NCI-H2081 (cell line): Measurements from ENCODE around the gene HSFX4.
"Not testable (repeated sequence)": the region's sequence is repeated elsewhere in the genome, so short reads cannot be mapped to it uniquely, and the experiment has no call there.

Experiments
- DNase-seq, 2 experiments: peaks; one replicate each; lab custom pipeline; 2025; lab: John Stamatoyannopoulos, UW

HSFX4 gene, protein sequence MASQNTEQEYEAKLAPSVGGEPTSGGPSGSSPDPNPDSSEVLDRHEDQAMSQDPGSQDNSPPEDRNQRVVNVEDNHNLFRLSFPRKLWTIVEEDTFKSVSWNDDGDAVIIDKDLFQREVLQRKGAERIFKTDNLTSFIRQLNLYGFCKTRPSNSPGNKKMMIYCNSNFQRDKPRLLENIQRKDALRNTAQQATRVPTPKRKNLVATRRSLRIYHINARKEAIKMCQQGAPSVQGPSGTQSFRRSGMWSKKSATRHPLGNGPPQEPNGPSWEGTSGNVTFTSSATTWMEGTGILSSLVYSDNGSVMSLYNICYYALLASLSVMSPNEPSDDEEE

DNA sequence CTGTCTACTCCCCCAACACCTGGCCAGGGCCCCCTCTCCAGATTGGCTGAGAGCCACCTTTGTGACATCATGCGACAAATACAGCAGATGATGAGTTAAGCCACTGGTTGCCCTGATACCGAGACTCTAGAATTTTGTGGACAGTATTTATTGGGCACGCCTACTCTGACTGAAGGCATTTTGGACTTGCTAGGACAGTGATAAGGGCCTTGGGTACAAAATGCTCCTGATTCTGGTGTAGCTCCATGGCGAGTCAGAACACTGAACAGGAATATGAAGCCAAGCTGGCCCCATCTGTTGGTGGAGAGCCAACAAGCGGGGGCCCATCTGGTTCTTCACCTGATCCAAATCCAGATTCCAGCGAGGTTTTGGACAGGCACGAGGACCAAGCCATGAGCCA lies at the start of gene HSFX4:
TSS of gene HSFX4 (plus strand) at position 174 of the 400 bp plus-strand sequence. CDS start at position 246, 72 bp downstream.
- not testable (repeated sequence) for DNase-seq

DNA sequence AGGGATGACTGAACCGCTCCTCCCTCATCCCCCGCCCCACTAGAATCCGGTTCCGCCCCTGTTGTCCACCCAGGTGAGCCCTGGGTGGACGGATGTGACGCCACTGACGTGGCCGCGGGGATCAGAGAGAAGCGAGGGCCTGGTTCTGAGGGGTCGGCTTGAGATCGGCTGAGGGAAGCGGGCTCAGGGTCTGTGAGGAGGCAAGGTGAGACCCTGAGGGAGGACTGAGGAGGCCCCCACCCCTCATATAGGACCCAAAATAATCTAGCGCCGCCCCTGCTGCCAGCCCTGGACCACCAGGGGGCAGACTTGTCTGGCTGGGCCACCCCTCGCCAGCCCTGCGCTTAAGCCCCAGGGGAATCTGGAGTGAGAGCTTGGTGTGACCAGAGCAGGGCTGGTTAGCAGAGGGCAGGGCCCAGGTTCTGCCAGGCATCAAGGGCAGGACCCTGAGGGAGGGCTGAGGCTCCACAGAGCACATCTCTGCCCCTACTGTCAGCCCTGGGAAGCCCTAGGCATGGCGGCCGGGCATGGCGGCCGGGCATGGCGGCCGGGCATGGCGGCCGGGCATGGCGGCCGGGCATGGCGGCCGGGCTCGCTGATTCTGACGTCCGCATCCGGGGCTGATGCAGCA lies 48.2 kb upstream of the HSFX4 start, which contains the start of gene MAGEA8:
TSS of gene MAGEA8 (plus strand) at position 103 of the 631 bp plus-strand sequence. CDS start 3,090 bp downstream, outside the sequence.
- no peak for DNase-seq

DNA sequence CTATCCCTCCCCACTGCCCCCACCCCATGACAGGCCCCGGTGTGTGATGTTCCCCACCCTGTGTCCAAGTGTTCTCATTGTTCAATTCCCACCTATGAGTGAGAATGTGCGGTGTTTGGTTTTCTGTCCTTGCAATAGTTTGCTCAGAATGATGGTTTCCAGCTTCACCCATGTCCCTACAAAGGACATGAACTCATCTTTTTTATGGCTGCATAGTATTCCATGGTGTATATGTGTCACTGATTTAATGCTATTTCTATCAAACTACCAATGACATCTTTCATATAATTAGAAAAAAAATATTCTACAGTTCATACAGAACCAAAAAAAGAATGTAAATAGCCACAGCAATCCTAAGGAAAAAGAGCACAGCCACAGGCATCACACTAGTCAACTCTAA lies 38.5 kb upstream of the HSFX4 start:
- DNase-seq, result not testable (repeated sequence)

DNA sequence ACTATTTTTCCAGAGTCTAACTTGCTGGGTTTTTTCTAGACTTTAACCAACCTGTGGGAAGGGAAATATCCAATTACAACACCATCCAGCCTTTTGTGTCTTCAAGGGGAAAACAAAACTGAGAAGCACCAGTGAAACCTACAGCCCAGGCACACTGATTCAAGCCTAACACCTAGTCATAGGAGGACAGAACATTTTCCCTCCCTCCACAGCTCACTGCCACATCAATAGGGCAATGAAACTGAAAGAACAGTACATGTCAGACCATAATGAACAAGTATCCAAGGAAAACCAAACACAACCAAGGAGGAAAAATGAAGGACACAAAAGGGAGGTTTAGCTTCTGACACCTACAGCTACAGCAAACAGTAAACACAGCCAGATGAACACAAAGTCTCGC lies 30.8 kb upstream of the HSFX4 start:
- DNase-seq, result no peak

DNA sequence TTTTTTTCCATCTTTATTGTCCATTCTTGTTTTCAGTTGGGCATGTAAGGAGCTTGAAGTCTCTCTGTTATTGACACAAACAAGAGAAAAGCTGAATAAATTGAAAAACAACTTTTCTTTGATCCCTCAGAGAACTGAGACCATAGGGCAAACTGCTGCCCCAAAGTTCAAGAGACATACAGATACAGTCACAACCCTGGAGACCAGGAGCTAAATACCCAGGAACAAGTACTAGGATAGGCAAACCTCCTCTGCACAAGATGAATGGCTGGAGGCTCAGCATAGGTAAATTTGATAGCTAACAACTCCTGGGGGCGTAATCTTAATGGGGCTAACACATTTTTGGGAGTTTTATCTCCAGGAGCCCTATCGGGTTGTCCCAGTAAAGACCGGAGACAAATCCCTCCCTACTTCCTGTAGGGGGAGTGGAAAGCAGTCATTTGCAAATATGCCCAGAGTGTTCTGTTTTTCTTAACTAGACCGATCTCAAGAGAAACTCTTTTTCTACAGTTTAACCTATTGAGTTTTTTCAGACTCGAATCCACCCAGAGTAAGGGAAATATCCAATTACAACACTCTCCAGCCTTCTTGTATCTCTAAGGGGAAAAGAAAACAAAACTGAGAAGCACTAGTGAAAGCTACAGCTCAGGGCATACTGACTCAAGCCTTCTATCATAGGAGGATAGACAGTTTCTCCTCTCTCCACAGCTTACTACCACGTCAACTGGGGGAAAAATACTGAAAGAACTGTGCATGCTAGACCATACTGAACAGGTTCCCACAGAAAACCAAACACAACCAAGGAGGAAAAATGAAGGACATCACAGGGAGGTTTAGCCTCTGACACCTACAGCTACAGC lies 25.3 kb upstream of the HSFX4 start:
- no peak for DNase-seq

DNA sequence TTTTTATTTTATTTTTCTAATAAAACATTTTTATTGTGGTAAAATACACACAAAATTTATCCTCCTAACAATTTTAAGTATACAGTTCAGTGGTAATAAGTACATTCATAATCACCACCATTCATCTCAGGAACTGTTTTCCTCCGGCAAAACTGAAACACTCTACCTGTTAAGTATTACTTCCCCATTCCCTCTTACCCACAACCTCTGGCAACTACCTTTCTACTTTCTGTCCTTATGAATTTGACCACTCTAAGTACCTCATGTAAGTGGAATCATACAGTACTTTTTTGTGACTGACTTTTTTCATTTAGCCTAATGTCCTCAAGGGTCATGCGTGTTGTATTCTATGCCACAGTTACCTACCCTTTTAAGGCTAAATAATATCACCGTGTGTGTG lies 21.1 kb upstream of the HSFX4 start:
- no peak for DNase-seq

DNA sequence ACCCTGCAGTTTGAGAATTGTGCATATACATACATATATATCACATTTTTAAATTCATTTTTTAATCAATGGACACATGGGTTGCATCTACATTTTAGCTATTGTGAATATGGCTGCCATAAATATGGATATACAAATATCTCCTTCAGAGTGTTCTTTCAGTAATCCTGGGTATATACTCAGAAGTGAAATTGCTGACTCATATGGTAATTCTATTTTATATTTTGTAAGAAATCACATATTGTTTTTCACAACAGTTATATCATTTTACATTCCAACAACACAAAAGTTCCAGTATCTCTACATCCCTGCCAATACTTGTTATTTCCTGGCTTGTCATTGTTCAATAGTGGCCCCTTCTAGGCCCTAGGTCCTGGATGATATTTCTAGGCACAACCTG lies 20.6 kb upstream of the HSFX4 start:
- no peak for DNase-seq

DNA sequence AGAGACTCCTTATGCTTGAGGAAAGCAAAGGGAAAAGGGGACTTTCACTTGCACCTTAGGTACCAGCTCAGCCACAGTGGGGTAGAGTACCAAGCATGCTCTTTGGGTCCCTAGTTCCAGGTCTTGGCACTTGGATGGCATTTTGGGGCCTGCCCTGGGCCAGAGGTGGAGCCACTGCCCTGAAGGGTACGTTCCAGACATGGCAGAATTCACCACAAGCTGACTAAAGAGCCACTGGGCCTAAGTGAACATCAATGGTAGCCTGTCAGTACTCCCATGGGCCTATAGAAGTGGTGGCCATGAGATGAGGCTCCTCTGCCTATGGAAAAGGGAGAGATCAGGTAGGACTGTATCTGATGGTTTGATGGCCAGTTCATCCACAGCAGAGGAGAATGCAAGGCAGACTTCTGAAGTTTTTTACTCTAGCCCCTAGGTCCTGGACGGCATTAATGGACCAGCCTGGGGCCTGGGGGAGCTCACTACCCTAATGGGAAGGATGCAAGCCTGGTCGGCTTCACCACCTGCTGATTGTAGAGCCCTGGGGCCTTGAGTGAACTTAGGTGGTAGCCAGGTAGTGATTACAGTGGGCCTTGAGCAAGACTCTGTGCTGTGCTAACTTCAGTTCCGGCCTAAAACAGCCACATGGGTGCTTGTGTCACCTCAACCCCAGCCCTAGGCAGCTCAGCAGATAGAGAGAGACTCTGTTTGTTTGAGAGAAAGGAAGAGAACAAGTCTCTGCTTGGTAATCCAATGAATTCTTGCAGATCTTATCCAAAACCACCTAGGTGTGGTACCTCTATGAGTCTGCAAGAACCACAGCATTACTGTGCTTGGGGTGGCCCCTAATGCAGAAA lies 19.8 kb upstream of the HSFX4 start:
- DNase-seq, result no peak

DNA sequence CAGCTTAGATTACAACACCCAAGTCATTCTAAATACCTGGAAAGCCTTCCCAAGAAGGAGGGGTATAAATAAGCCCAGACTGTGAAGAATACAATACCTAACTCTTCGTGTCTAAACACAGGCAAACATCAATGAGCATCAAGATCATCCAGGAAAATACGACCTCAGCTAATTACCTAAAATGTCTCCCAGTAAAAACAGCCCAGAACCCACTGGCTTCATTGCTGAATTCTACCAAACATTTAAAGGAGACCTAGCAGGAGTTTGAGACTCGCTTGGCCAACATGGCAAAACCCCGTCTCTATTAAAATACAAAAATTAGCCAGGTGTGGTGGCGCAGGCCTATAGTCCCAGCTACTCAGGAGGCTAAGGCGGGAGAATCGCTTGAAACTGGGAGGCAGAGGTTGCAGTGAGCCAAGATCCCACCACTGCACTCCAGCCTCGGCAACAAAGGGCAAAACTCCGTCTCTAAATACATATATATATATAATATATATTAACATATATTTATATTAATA lies 19.1 kb upstream of the HSFX4 start:
- DNase-seq, result no peak

DNA sequence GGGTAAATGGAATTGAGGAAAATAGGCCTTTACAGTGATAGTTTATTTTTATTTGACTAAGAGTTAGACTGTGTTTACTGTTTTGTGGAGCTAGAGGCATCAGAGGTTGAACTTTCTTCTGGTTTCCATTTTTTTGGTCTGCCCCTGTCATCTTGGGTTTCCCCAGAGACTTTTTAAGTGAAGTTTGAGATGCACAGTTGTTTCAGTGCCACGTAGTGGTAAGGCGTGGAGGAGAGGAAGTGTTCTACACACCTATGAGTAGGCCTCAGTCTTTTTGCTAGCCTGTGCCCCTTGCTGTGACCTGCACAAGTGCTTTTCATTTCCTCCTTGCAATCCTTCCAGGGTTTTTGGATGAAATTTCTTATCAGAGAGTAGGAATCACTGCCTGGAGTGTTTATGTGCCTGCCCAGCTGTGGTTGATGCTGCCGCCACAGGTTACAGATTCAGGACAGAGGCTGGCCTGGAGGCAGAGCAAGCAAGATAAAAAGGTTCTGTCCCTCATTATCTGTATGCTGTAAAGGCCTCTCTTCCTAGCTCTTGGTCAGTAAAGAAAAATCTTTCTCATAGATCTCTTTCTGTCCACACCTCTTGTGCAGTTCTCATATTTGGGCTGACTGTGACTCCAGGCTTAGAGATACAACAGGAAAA lies 12.5 kb upstream of the HSFX4 start:
- DNase-seq, result no peak

DNA sequence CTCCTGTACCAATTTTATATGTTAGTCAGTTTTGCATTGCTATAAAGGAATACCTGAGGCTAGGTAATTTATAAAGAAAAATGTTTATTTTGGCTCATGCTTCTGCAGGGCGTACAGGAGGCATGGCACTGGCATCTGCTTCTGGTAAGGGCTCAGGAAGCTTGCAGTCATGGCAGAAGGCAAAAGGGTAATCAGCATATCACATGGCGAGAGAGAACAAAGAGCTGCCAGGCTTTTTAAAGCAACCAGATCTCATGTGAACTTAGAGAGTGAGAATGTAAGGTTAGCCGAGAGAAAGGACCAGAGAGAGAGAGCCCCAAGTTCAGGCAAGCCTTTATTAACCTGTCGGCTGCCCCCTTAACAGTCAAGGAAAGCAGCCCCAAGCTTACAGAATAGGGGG lies 5.5 kb upstream of the HSFX4 start:
- not testable (repeated sequence) for DNase-seq

DNA sequence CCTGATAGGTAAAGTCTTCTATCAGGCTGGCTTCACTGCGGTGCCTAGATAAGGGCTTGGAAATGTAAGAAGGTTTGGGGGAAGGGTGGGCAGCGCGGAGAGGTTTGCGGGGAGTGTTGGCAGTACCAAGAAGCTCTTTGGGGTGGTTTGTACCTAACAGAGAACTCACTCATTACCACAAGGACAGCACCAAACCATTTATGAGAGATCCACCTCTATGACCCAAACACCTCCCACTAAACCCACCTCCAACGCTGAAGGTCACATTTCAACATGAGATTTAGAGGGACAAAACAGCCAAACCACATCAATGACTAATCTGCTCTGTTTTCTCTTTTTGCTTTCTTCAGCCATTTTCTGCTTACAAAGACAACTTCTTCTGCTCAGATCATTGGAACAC lies 4.9 kb upstream of the HSFX4 start:
- DNase-seq, result not testable (repeated sequence)

DNA sequence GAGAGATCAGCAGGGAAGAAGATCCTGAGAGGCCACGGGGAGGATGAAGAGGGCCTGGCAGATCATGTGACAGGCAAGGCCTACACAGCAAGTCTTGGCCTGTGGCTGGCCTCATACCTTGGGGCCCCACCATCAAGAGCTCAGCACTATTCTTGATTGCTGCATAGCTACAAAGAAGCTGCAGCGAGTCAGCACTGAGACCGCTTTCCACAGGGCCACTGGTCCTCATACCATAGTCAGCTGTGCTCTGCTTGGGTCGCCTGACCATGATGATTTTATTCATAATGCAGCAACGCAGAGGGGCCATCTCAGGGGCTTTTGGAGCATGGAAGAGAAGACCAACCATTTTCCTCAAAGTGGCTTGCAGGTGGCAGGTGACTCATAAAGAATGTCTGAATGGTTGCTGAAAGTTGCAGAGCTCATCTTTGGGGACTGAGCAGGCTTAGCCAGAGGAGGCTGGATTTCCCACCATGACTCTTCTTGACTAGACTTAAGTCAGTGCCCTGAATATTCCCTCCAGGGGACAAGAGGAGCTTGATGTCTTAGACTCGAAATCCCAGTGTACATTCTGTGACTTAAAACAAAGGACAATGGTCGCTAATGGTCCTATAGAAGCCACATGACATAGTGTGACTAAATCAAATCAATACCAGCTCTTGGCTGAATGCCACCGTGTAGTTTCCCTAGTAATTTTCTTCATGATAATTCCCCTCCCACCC lies 2.0 kb upstream of the HSFX4 start:
- DNase-seq, result not testable (repeated sequence)

DNA sequence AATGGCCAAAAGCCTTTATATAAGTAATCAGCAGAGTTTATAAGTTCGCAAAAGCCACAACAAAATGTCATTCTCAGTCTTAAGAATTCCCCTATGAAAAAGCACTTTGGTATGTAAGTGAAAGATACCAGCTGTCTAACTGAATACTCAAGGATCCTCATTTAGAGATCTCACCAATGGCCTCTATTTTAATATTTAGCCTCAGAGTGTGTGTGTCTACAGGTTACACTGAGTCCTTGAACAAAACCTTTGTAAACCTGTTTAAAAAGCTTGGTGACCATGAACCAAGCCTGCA lies 1.5 kb upstream of the HSFX4 start:
- not testable (repeated sequence) for DNase-seq

DNA sequence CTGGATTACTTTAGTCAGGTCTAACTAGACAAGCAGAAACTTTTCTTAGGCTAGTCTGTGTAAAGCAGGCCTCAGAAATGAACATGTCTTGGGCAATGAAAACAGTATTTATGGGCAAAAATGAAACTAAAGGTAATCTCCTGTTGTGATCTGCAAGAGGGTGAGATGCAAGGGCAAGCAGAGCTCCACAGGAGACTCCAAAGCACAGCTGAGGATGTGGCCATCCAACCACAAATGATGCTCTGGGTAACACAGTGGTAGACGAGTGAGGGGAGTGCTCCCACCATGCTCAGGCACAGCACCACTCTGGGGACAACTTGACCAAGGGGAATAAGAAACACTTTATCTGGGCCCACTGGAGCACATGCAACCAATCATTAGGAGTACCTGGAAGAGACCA lies 738 bp upstream of the HSFX4 start:
- not testable (repeated sequence) for DNase-seq

DNA sequence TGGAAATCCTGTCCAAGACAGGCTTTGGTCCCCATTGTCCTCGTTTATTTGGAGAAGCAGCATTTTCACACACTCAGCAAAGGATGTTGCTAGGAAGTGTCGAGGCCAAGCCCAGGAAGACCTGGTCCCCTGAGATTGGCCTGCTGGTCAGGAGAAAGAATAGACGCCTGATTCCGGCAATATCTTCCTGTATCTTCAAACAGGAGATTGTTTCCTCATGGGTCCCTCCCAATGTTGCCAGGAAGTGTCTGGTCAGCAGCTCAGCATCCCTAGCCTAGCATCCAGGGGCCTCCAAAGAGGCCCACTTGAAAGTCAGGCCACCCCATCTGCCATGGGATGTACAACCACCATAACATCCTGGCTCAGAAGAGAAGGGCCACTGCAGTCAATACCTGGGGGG lies 2.0 kb downstream of the HSFX4 start:
- not testable (repeated sequence) for DNase-seq

DNA sequence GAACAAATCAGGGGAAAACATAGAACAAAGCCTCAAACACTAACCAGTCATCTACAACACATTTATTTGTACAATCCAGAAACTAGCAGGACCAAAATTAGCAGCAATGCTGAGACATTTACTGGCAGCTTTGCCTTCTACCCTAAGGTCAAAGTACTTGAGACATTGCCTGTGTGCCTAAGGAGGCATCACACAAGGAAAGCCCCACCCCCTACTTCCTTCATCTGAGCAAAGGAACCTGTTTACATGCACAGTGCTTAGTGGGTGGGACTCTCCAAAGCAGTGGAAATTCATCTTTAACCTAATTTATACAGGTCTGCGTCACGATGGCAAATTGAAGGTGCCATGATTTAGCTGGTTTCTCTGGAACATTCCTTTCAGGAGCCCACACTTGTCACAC lies 2.8 kb downstream of the HSFX4 start:
- not testable (repeated sequence) for DNase-seq

DNA sequence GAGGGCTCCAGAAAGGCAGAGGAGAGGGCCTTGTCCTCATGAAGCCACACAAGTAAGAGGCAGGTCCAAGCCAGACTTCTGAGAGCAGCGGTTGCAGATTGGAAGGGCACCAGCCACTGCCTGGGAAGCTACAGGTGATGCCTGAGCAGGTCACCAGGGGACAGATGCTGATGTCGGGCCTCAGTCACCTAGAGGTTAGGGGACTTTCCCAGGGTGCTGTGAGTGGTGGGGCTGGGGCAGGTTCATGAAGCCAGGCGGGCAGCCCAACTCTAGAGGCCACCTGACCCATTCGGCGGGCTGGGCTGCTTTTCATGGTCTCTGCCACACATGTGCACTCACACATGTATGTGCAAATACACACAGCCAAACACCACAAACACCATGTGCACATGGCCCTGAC lies 3.6 kb downstream of the HSFX4 start:
- not testable (repeated sequence) for DNase-seq

DNA sequence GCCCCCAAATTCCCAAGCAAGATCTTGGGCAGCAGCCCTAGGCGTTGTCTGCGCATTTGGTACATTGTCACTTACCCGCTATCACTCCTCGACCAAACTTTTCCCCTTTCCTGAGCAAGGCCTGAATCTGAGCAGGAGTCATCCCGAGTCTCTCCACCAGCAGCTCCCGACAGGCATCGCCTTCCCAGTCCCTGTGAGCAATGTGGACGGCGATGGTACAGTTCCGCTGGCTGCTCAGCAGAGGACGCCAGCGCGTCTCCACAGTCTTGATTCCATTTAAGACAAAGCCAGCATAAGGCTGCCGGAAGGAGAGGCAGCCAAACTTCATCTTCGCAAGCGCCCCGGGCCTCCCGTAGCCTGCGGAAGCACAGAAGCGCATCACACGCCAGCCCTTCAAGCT lies 4.2 kb downstream of the HSFX4 start:
- DNase-seq, result not testable (repeated sequence)

DNA sequence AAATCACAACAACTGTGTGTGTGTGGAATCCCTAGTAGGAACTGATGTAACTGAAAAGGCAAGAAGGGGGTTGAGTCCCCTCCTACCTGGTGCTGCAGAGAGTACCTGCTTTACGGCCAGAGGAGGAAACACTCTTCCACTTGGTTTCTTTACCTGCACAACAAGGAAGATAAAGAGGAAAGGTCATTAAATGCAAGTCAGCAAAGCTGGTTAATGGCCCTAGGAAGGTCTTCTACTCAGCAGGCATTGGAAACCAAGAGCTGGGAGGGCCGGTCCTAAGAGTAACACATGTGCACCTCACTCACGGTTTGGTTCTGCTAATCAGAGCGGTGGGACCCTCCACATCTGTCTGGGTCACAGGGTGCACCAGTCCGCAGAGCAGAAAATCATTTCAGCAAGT lies 8.0 kb downstream of the HSFX4 start:
- DNase-seq, result not testable (repeated sequence)
